Activated T-cell treated with anti-CD3 and anti-CD28 coated beads, Interleukin-2, amount 50 U/mL, for 4 hours (primary cell): ENCODE data around the gene FGGY. TPM values are rescaled to one million over a fixed set of nuclear protein-coding genes. Genes with fewer than 3 reads are reported as not detected.

Experiments used
- ATAC-seq, 2 donors: fragments of 200-7000 bp; cut with Tn5 transposase; one replicate each; pipeline ENCODE4 v1.10.0; 2021
- DNase-seq: peaks from one replicate; pipeline ENCODE4 v3.0.0-alpha.2; 2020
- H3K27me3 Mint-ChIP-seq: one replicate; pipeline ENCODE4 v1.8.0; 2021; ENCODE audit warnings: low read depth, mixed read lengths
- H3K36me3 Mint-ChIP-seq: one replicate; pipeline ENCODE4 v1.8.0; 2022; ENCODE audit warnings: mixed read lengths; ENCODE audit not compliant: insufficient read depth
- H3K4me1 Mint-ChIP-seq: one replicate; pipeline ENCODE4 v1.8.0; 2021; ENCODE audit warnings: low read depth, mixed read lengths
- H3K4me3 Mint-ChIP-seq: one replicate; pipeline ENCODE4 v1.8.0; 2021; ENCODE audit warnings: mild to moderate bottlenecking, moderate library complexity, mixed read lengths
- H3K9me3 Mint-ChIP-seq: one replicate; pipeline ENCODE4 v1.8.0; 2021; ENCODE audit warnings: mixed read lengths
- total RNA-seq, 3 donors: library from RNA; stranded (reverse); gene quantifications; one replicate each; pipeline ENCODE4 v1.2.1, GENCODE V29; 2021

The FGGY gene
- total RNA-seq, 3 donors from 2014 or later = 2.5 to 4.8 (median 3.1) TPM

DNA sequence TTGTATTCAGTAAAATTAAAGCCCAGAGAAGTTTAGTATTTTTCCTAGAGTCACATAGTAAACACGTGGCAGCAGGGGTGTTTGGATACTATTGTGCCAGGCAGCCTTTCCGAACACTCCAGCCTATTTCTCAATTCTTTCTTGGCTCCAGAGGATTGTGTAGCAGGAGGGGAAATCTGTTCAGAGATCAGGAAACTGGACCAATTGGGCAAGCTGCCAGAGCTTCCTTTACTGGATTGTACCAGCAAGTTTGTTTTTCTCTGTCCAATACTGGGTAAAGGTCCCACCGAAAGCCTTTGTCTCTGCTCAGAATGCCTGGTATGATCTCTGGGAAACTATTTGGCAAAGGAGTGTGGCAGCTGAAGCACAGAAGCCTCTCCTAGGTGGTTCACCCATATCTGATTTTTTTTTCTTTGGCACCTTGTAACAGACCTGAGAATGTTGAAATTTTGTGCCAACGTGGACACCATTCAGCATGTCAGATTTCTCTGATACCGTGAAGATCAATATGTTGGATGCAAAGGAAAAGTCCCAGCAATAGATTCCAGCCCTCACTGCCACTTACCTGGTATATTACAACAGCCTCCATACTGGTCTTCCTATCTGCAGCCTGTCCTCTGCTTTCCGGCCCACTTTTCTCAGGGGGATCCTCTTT is 126.2 kb downstream of the FGGY start:
- no peak overlapping the region for H3K4me3 Mint-ChIP-seq
- ATAC-seq (no peak), DNase-seq (no peak)
- no peaks in the 10 kb centered on the region for H3K9me3 Mint-ChIP-seq
- no peaks in the 10 kb centered on the region for H3K4me1 Mint-ChIP-seq
- H3K36me3 Mint-ChIP-seq = no peaks in the 10 kb centered on the region
- H3K27me3 Mint-ChIP-seq = no peaks in the 10 kb centered on the region

DNA sequence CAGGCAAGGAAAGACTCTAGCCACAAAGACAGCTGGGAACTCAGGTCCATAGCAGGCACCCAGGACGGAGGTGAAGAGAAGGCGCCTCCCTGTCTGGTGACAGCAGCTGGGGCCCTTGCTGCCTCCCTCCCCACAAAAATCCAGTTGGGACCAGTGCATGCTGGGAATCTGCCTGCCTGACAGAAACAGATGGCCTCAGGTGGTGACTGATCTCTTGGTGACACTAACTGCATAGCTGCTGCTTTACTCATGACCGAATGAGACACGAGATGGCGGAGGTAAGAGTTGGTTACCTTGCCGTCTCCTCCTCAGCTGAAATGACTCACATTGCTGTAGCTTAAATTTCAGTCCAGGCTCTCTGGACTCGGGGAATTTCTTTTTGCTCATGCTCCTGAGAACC is 130.3 kb downstream of the FGGY start:
- Mint-ChIP-seq H3K9me3 (no peaks in the 10 kb centered on the region), H3K4me3 (no peak overlapping the region), H3K36me3 (no peaks in the 10 kb centered on the region), H3K4me1 (no peaks in the 10 kb centered on the region), H3K27me3 (no peaks in the 10 kb centered on the region)
- DNase-seq (no peak), ATAC-seq (no peak)

DNA sequence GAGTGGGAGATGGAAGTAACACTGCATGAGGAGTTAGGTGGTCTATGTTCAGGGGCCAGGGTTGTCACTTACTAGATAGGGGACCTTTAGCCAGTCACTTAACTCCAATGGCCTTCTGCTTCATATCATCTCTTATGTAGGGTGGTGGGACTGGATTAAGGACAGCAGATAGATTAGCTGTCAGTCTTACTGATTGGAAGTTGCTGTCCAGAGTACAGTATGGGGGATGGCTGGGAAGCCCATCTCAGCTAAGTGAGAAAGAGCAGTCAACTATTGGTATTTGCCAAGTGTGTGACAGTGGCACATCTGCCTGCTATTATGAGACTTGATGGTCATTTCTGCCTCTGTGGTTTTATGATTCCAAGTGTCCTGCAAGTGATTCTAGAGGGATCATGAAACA is 130.9 kb downstream of the FGGY start:
- no peak for DNase-seq

DNA sequence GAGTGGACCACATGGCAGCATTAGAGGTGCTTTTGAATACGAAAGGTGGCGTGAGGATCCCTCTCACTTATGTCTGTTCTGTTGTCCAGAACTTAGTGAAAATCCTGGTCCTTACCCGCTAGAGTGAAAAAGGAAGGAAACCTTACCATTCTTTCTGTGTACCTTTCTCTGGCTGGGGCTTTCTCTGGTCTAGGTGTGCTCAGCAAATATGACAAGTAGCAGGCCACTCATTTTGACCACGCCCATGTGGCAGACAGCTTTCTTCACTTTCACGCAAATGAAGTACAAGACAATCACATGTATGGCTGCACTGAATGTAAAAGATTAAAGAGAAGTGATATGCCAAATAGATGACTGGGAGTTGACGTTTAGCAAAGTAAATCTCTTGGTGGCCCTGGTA is 131.9 kb downstream of the FGGY start:
- Mint-ChIP-seq H3K27me3 (no peaks in the 10 kb centered on the region), H3K9me3 (no peaks in the 10 kb centered on the region), H3K4me1 (peaks cover 9% of the 10 kb centered on the region), H3K4me3 (no peak overlapping the region), H3K36me3 (no peaks in the 10 kb centered on the region)
- DNase-seq (no peak), ATAC-seq (no peak)

More for the DNA sequence above, 130.9 kb downstream of the FGGY start:
- no peaks in the 10 kb centered on the region for H3K36me3 Mint-ChIP-seq
- H3K4me3 Mint-ChIP-seq = no peak overlapping the region
- H3K9me3 Mint-ChIP-seq = no peaks in the 10 kb centered on the region
- H3K4me1 Mint-ChIP-seq = peaks cover 6% of the 10 kb centered on the region
- no peaks in the 10 kb centered on the region for H3K27me3 Mint-ChIP-seq
- ATAC-seq = no peak

DNA sequence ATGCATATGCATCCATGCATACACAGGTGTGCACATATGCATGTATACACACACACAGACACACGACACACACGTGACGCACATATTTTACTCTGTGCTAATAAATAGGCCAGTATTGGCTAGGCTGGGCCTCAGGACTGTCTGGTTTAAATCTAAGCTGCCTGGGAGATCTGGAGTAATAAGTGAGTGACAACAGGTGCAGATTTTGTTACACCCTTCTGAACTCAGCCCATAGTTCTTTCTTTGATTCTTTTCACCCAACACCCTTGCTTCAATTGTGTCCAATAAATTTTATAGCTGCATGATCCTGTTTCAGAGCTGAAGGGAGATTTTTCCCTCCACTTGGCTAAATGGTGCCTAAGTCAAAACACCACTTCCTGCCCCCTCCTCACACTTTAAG is 132.8 kb downstream of the FGGY start:
- Mint-ChIP-seq H3K9me3 (no peaks in the 10 kb centered on the region), H3K36me3 (no peaks in the 10 kb centered on the region), H3K4me1 (peaks cover 9% of the 10 kb centered on the region), H3K4me3 (no peak overlapping the region), H3K27me3 (no peaks in the 10 kb centered on the region)
- ATAC-seq (no peak), DNase-seq (no peak)

DNA sequence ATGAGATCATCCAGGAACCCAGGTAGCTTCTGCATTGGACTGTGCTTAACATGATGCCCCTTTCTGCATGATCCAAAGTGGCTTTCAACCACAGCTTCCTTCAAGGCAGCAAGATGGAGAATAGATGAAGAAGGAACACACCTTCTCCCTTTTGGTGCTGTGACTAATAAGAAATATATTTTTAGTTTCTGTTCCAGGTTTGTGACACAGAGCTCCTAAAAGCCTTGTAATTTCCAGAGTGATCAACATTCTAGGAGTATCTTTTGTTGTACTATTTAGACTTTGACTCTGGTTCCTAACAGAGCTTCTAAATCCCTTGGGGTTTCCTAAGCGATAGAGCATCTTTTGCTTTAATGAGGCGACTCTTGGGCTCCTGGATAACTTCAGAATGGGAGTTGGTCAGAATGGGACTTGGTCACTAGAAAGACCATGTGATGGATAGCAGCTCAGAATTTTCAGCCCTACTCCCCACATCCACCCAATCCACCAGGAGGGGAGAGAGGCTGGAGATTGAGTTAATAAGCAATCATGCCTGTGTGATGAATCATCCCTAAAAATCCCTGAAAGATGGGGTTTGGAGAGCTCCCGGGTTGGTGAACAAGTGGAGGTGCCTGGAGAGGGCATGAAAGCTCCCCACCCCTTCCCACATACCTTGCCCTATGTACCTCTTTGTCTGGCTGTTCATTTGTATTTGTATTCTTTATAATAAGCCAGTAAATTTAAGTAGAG is 134.8 kb downstream of the FGGY start:
- no peak for ATAC-seq

DNA sequence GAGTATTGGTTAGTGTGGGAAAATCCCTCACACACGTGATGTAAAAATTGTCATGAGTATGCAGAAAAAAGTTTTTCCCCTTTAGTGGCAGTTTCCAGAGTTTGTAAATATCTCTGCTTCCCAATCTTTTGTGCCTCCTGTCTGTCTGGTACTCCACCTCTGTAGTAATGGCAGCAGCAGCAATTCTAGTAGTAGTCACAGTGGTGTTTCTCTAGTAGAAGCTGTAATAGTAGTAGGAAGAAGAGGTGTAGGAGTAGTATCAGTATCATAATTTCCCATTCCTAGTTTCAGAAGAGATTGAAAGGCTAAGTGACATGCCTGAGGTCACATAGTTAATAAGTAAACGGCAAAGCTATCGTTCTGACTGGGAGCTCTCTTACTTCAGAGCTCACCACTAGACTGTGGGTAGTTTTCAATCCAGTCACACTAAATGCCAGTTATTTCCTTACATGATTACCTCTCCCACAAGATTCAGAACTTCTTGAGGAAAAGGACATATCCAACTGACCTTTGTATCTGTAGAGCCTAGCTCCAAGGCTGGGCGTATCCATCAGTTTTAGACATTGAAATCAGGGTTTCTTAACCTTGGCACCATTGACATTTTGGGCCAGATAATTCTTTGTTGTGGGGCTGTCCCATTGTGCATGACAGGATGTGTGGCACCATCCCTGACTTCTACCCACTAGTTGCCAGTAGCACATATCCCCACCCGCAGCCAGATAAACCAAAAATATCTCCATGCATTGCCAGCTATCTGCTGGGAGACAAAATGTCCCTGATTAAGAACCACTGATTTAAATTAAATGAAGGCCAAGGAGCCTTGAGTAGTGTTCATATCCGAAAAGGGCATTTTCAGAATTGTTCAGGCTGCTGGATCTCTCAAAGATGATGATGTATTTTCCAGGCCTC is 135.9 kb downstream of the FGGY start:
- Mint-ChIP-seq H3K4me3 (no peak overlapping the region), H3K36me3 (no peaks in the 10 kb centered on the region), H3K4me1 (peaks cover 9% of the 10 kb centered on the region), H3K9me3 (no peaks in the 10 kb centered on the region), H3K27me3 (no peaks in the 10 kb centered on the region)
- DNase-seq = no peak
- peak; percentile 60 to 92 for ATAC-seq

More for the DNA sequence above, 134.8 kb downstream of the FGGY start:
- no peaks in the 10 kb centered on the region for H3K36me3 Mint-ChIP-seq
- H3K4me1 Mint-ChIP-seq = peaks cover 9% of the 10 kb centered on the region
- H3K4me3 Mint-ChIP-seq = no peak overlapping the region
- no peak for DNase-seq
- H3K27me3 Mint-ChIP-seq = no peaks in the 10 kb centered on the region
- no peaks in the 10 kb centered on the region for H3K9me3 Mint-ChIP-seq

DNA sequence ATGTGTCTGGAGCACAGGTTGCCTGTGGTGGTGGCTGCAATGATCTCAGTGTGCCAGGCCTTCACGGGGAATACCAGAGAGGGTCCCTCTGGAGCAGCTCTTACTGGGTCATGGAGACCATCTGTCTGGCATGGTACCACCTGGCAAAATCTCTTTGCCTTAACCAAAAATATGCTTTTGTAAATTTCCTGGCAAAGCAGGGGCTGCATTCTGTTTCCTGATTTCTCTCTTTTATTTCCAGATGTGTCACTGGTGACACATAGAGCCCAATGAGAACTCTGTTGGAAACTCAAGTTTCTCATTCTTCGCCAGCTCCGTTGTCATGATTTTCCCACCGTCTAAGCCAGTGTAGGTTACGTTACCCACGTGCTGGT is 136.5 kb downstream of the FGGY start:
- Mint-ChIP-seq H3K9me3 (no peaks in the 10 kb centered on the region), H3K27me3 (no peaks in the 10 kb centered on the region), H3K36me3 (no peaks in the 10 kb centered on the region), H3K4me3 (no peak overlapping the region), H3K4me1 (peaks cover 9% of the 10 kb centered on the region)
- ATAC-seq (no peak), DNase-seq (no peak)

DNA sequence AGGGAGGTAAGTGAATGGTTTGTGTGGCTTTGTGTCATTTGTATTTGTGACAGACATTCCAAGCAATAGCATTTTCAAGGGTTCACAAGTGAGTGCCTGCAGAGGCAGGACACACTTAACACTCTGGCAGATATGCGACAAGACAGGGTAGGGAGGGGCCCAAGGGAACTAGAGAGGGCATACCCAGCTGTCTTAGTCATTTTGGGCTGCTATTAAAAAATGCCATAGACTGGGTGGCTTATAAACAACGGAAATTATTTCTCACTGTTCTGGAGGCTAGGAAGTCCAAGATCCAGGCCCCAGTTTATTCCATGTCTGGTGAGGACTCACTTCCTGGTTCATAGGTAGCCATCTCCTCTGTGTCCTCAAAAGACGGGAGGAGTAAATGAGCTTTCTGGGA is 137.4 kb downstream of the FGGY start:
- DNase-seq = no peak
- H3K36me3 Mint-ChIP-seq = no peaks in the 10 kb centered on the region
- no peak for ATAC-seq
- H3K4me3 Mint-ChIP-seq = no peak overlapping the region
- no peaks in the 10 kb centered on the region for H3K9me3 Mint-ChIP-seq
- no peaks in the 10 kb centered on the region for H3K27me3 Mint-ChIP-seq
- H3K4me1 Mint-ChIP-seq = peaks cover 9% of the 10 kb centered on the region

DNA sequence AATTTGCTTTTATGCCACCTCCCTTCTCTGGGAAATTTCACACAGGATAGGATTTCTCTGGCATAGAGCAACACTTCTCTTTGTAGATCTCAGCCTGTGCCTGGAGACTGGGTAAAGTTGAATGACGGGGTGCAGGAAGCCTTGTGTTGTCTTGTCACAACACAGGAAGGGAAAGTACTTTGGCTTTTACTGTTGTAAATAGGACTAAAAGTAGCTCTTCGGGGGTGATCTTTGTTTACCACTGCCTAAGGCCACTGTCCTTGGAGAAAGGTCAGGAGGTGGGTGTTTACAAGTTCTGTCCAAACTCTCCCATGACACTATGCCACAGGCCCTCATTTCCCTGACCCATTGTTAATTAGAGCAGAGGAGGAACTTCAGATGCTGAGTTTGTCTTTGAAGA is 139.7 kb downstream of the FGGY start:
- no peaks in the 10 kb centered on the region for H3K36me3 Mint-ChIP-seq
- peaks cover 9% of the 10 kb centered on the region for H3K4me1 Mint-ChIP-seq
- no peak overlapping the region for H3K4me3 Mint-ChIP-seq
- no peaks in the 10 kb centered on the region for H3K9me3 Mint-ChIP-seq
- no peak for DNase-seq
- H3K27me3 Mint-ChIP-seq = no peaks in the 10 kb centered on the region
- ATAC-seq = no peak

DNA sequence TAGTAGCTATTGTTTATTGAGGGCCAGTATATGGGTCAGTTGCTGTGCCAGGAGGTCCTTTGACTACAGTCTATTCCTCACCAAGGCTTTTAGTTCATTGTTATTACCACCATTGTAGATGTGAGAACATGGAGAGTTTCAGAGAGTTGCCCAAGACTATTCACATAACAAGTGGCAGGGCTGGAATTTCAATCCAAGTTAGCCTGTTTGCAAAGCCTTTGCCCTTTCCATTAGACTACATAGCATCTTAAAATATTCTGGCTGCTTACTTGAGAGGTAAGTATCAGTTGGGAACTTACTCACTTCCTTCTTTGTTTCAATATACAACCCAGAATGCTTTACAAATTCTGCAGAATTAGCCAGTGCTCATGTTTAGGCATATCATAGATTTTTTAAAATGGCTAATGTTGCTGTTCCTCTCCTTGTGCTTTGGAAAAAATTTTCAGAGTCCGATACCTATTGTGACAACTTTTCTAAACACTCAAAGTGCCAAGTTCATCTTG is 141.2 kb downstream of the FGGY start:
- DNase-seq (no peak), ATAC-seq (no peak)
- H3K27me3 Mint-ChIP-seq = no peaks in the 10 kb centered on the region
- no peak overlapping the region for H3K4me3 Mint-ChIP-seq
- H3K9me3 Mint-ChIP-seq = no peaks in the 10 kb centered on the region
- no peaks in the 10 kb centered on the region for H3K4me1 Mint-ChIP-seq
- no peaks in the 10 kb centered on the region for H3K36me3 Mint-ChIP-seq

DNA sequence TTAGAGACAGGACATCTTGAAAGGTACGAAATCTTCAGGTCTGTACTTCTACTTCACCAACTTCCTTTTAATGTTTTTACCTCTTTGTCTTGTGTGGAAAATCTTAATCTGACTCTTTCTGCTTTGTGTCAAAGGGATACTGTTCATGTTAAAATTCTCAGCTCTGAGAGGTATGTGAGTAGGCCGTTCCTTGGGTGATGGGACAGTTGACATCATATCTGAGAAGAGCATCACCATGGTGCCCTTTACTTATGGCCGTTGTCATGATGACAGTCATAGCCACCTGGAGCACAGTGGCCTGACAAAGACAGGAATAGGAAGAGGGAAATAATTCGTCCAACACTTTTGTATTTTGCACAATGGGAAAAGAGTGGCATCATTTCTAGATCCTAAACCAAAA is 145.6 kb downstream of the FGGY start:
- Mint-ChIP-seq H3K27me3 (no peaks in the 10 kb centered on the region), H3K9me3 (no peaks in the 10 kb centered on the region), H3K4me1 (no peaks in the 10 kb centered on the region), H3K36me3 (no peaks in the 10 kb centered on the region), H3K4me3 (no peak overlapping the region)
- ATAC-seq = no peak
- DNase-seq = no peak

DNA sequence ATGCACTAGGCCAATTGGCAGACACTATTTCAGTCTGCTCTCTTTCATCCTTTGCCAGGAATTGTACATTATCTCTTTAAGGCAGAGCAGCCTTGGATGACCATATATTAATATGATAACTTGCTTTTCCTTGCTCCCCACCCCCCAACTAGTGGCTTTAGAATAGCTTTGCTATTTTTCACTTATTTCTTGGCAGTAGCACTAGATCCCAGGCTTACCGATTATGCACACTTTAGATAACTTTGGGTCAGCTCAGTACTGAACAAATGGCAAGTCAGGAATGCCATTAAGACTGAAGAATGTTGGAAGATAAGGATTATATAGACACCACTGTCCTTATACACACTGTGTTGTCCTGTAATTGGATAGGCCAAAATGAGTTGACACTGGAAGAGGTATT is 146.4 kb downstream of the FGGY start:
- Mint-ChIP-seq H3K9me3 (no peaks in the 10 kb centered on the region), H3K27me3 (no peaks in the 10 kb centered on the region), H3K4me1 (no peaks in the 10 kb centered on the region), H3K4me3 (no peak overlapping the region), H3K36me3 (no peaks in the 10 kb centered on the region)
- DNase-seq (no peak), ATAC-seq (no peak)

DNA sequence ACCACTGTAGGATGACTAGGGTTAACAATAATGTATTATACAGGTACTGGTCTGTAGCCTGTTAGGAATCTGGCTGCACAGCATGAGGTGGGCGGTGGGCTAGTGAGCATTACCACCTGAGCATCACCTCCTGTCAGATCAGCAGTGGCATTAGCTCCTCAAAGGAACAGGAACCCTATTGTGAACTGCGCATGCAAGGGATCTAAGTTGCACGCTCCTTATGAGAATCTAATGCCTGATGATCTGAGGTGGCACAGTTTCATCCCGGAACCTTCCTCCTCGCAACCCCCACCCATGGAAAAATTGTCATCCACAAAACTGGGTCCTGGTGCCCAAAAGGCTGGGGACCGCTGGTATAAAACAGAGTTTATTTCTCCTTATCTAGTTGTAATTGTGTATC is 147.6 kb downstream of the FGGY start:
- H3K36me3 Mint-ChIP-seq = no peaks in the 10 kb centered on the region
- H3K4me3 Mint-ChIP-seq = no peak overlapping the region
- H3K9me3 Mint-ChIP-seq = no peaks in the 10 kb centered on the region
- no peak for ATAC-seq
- no peak for DNase-seq
- H3K4me1 Mint-ChIP-seq = no peaks in the 10 kb centered on the region
- H3K27me3 Mint-ChIP-seq = no peaks in the 10 kb centered on the region
